SJCRH30 (cell line): ENCODE measurements around the gene RNF217. TPM values are rescaled to one million over a fixed set of nuclear protein-coding genes. Genes with fewer than 3 reads are reported as not detected.

Experiments used
- DNase-seq, 2 experiments: peaks; one replicate each; pipeline ENCODE4 v3.0.0-alpha.2; 2015 to 2020
- H3K27ac ChIP-seq: fragments of 250-450 bp; sonication (Bioruptor Pico); 2 replicates; pipeline ENCODE4 v1.5.1; 2020; ENCODE audit warnings: mild to moderate bottlenecking, moderate library complexity
- H3K27me3 ChIP-seq: fragments of 250-450 bp; sonication (Bioruptor Pico); 2 replicates; pipeline ENCODE4 v1.5.1; 2020; ENCODE audit warnings: mild to moderate bottlenecking, moderate library complexity
- H3K36me3 ChIP-seq: fragments of 250-450 bp; sonication (Bioruptor Pico); 2 replicates; pipeline ENCODE4 v1.5.1; 2020; ENCODE audit warnings: mild to moderate bottlenecking, moderate library complexity
- H3K4me1 ChIP-seq: fragments of 250-450 bp; sonication (Bioruptor Pico); 2 replicates; pipeline ENCODE4 v1.5.1; 2020; ENCODE audit warnings: mild to moderate bottlenecking, moderate library complexity
- H3K4me3 ChIP-seq: fragments of 250-450 bp; sonication (Bioruptor Pico); 2 replicates; pipeline ENCODE4 v1.5.1; 2020; ENCODE audit warnings: mild to moderate bottlenecking, moderate library complexity
- H3K9me3 ChIP-seq: fragments of 250-450 bp; sonication (Bioruptor Pico); replicated peaks from 2 replicates; pipeline ENCODE4 v1.5.1; 2020; ENCODE audit warnings: mild to moderate bottlenecking, moderate library complexity
- total RNA-seq: library from RNA; depleted of rRNA; stranded (reverse); fragments of >200 nt; shearing (Covaris generic); gene quantifications from 2 replicates; pipeline ENCODE4 v1.2.3, GENCODE V29; 2014; rRNA removed

The RNF217 gene
- total RNA-seq, 1 experiment from 2014 or later, result 16.0 TPM

DNA sequence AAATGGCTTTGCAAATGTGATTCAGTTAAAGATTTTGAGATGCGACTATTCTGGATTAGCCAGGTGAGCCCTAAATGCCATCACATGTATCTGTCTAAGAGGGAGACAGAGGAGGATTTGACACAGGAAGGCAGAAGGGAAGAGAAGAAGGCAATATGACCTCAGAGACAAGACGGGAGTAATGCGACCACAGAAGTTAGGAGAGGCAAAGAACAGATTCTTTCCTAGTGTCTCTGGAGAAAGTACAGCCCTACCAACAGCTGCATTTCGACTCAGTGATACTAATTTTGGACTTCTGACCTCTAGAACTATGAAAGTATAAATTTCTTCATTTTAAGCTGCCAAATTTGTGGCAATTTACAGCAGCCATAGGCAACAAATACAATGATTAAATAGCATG, 167.1 kb downstream of the RNF217 start:
- Histone ChIP-seq H3K4me3 (no peak overlapping the region), H3K4me1 (peaks cover 6% of the 10 kb centered on the region; the same call in 1 of the 2 replicates), H3K9me3 (no peaks in the 10 kb centered on the region), H3K27me3 (no peaks in the 10 kb centered on the region), H3K36me3 (no peaks in the 10 kb centered on the region), H3K27ac (no peak overlapping the region)
- DNase-seq, result peak in 1 of 2 experiments; percentile 34

DNA sequence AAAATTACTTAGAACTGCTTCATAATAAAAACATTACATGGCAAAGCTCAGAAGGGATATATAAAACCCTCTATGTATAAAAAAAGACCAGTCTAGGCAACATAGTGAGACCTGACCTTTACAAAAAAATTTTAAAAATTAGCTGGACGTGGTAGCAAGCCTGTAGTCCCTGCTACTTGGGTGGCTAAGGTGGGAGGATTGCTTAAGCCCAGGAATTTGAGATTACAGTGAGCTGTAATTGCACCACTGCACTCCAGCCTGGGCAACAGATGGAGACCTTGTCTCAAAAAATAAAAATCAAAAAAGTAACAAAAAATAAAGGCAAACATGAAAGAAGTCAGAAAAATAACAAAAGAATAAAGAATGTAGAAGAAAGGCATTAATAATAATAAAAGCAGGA, 169.8 kb downstream of the RNF217 start:
- no peak overlapping the region for H3K27ac ChIP-seq
- DNase-seq, result no peak
- no peak overlapping the region for H3K4me3 ChIP-seq
- no peaks in the 10 kb centered on the region for H3K9me3 ChIP-seq
- H3K27me3 ChIP-seq, result no peaks in the 10 kb centered on the region
- H3K36me3 ChIP-seq, result no peaks in the 10 kb centered on the region
- peaks cover 6% of the 10 kb centered on the region; the same call in 1 of the 2 replicates for H3K4me1 ChIP-seq

DNA sequence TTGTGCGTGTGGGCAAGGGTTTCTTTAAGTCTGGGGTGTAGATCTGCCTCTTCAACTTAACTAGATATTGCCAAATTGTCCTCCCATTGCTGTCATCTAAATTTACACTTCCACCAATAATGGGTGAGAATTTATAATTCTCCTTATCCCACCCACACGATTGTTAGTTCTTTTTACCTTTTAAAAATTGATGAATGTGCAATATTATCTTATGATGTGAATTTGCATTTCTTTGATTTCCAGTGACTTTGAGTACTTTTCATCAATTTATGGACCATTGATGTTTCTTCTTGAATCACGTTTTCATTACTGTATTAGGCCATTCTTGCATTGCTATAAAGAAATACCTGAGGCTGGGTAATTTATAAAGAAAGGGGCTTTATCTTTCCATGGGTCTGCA, 174.1 kb downstream of the RNF217 start:
- no peak for DNase-seq
- Histone ChIP-seq H3K36me3 (no peaks in the 10 kb centered on the region), H3K9me3 (no peaks in the 10 kb centered on the region), H3K4me3 (no peak overlapping the region), H3K27me3 (no peaks in the 10 kb centered on the region), H3K4me1 (no peaks in the 10 kb centered on the region), H3K27ac (no peak overlapping the region)

DNA sequence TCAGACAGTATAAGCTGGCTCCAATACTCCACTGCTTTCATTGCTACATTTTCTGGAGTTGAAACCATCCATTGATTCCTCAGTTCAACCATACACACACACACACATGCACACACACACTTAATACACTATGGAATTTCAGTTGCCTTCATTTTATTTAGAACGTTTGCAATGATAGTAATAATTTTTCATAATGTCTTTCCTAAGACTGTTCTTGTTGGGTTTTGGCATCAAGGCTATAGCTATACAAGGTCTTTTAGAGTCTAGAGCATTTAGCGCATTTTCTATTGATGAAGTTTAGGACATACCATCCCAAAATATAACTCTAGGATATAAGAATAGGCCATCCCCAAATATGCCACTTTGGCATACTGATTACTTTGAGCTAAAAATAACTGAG, 175.8 kb downstream of the RNF217 start:
- no peak overlapping the region for H3K27ac ChIP-seq
- H3K4me1 ChIP-seq, result no peaks in the 10 kb centered on the region
- H3K4me3 ChIP-seq, result no peak overlapping the region
- no peak for DNase-seq
- no peaks in the 10 kb centered on the region for H3K36me3 ChIP-seq
- H3K9me3 ChIP-seq, result no peaks in the 10 kb centered on the region
- H3K27me3 ChIP-seq, result no peaks in the 10 kb centered on the region

DNA sequence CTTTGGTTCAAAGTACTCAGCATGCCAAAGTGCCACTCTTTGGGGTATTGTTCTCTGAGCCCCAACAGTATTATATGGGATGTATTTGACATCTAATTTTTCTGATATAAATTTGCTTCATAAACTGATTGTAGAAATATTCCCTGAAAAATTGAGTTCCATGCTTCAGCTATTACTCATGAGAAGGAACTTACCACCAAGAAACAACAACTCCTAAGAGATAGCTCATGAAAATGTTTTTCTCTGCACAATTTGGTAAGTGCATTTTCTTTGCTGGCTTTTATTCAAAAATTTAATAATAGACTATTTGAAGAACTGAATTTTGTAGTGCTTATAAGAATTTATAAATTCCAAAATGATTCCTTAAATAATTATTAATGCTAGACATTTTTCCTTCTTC, 178.6 kb downstream of the RNF217 start:
- H3K36me3 ChIP-seq, result no peaks in the 10 kb centered on the region
- H3K4me1 ChIP-seq, result no peaks in the 10 kb centered on the region
- H3K9me3 ChIP-seq, result no peaks in the 10 kb centered on the region; the same call in 1 of the 2 replicates
- no peak overlapping the region for H3K4me3 ChIP-seq
- no peaks in the 10 kb centered on the region for H3K27me3 ChIP-seq
- DNase-seq, result no peak
- H3K27ac ChIP-seq, result no peak overlapping the region

Other genes with a start within 250 kb of the RNF217 start
- gene TPD52L1, start 191.3 kb downstream of the RNF217 start, total RNA-seq, result 0.05 TPM in 1 of 2 replicates, not detected in the other